PC-3 (cell line): ENCODE measurements around the gene PCBP3. TPM values are rescaled to one million over a fixed set of nuclear protein-coding genes. Genes with fewer than 3 reads are reported as not detected.

ENCODE experiments used
- ATAC-seq: fragments of 200-7000 bp; cut with Tn5 transposase; 2 replicates; pipeline ENCODE4 v1.9.1; 2020; ENCODE audit warnings: mild to moderate bottlenecking, moderate library complexity
- BruUV-seq: library from RNA; stranded (reverse); fragments of 400-500 nt; replicated peaks from 2 replicates; lab custom pipeline; 2021; lab: Mats Ljungman, UMichigan
- CTCF ChIA-PET: fragments of 300-600 bp; sonication (Branson Sonifier 250); formaldehyde crosslinking; loops from one replicate; lab custom pipeline; 2022; ENCODE audit warnings: antibody characterized with exemption; lab: Charles Lee
- POLR2A ChIA-PET: fragments of 300-600 bp; sonication (Branson Sonifier 250); formaldehyde crosslinking; loops from one replicate; lab custom pipeline; 2022; ENCODE audit warnings: antibody characterized with exemption; ENCODE audit not compliant: unreplicated experiment; lab: Charles Lee
- DNase-seq: peaks from one replicate; pipeline ENCODE4 v3.0.0-alpha.2; 2015
- H2AFZ ChIP-seq: fragments of 300-600 bp; sonication (generic); 2 replicates; pipeline ENCODE4 v1.6.0; 2016; ENCODE audit warnings: antibody characterized with exemption, low read length
- H3F3A ChIP-seq: fragments of 300-600 bp; sonication (generic); one replicate; pipeline ENCODE4 v1.6.0; 2017; ENCODE audit warnings: antibody characterized with exemption, low read length, control low read depth, mild to moderate bottlenecking; ENCODE audit not compliant: unreplicated experiment
- H3K27ac ChIP-seq: fragments of 300-600 bp; sonication (generic); 2 replicates; pipeline ENCODE4 v1.5.1; 2016; ENCODE audit warnings: mild to moderate bottlenecking, low read length
- H3K27me3 ChIP-seq: fragments of 300-600 bp; sonication (generic); 2 replicates; pipeline ENCODE4 v1.6.1; 2016; ENCODE audit warnings: low read length, mixed read lengths
- H3K36me3 ChIP-seq: fragments of 300-600 bp; sonication (generic); 2 replicates; pipeline ENCODE4 v1.6.1; 2016; ENCODE audit warnings: low read depth, mixed run types, low read length, mixed read lengths
- H3K4me1 ChIP-seq: fragments of 300-600 bp; sonication (generic); 2 replicates; pipeline ENCODE4 v1.5.1; 2016; ENCODE audit warnings: low read length; ENCODE audit not compliant: insufficient read depth
- H3K4me2 ChIP-seq: fragments of 300-600 bp; sonication (generic); 2 replicates; pipeline ENCODE4 v1.6.0; 2016; ENCODE audit warnings: low read length
- H3K4me3 ChIP-seq: fragments of 300-600 bp; sonication (generic); 2 replicates; pipeline ENCODE4 v1.5.1; 2016; ENCODE audit warnings: mild to moderate bottlenecking, low read length, mixed read lengths
- H3K79me2 ChIP-seq: fragments of 300-600 bp; sonication (generic); 2 replicates; pipeline ENCODE4 v1.6.1; 2017; ENCODE audit warnings: low read length, mixed read lengths
- H3K9ac ChIP-seq: fragments of 300-600 bp; sonication (generic); 2 replicates; pipeline ENCODE4 v1.6.0; 2016; ENCODE audit warnings: mild to moderate bottlenecking, low read length
- H3K9me2 ChIP-seq: fragments of 300-600 bp; sonication (generic); replicated peaks from 2 replicates; pipeline ENCODE4 v1.6.1; 2016; ENCODE audit warnings: mixed run types, low read length, mixed read lengths
- H3K9me3 ChIP-seq: fragments of 300-600 bp; sonication (generic); 2 replicates; pipeline ENCODE4 v1.6.1; 2016; ENCODE audit warnings: low read length, mixed read lengths
- H4K20me1 ChIP-seq: fragments of 300-600 bp; sonication (generic); 2 replicates; pipeline ENCODE4 v1.6.1; 2016; ENCODE audit warnings: low read length, mixed read lengths
- CTCF ChIP-seq: fragments of 300-600 bp; sonication (generic); conservative IDR thresholded peaks from 2 replicates; pipeline ENCODE4 v1.5.1; 2017; ENCODE audit warnings: antibody characterized with exemption, low read depth, mild to moderate bottlenecking, low read length
- EZH2 ChIP-seq: fragments of 300-600 bp; sonication (generic); IDR thresholded peaks from one replicate; pipeline ENCODE4 v1.6.1; 2017; ENCODE audit warnings: antibody characterized with exemption, mild to moderate bottlenecking, low read length; ENCODE audit not compliant: unreplicated experiment
- EZH2phosphoT487 ChIP-seq: fragments of 300-600 bp; sonication (generic); IDR thresholded peaks from 2 replicates; pipeline ENCODE4 v1.6.1; 2018; ENCODE audit warnings: mild to moderate bottlenecking, antibody characterized with exemption, low read length, borderline replicate concordance
- intact Hi-C: fragments of 100-400 bp; cut with micrococcal nuclease; formaldehyde crosslinking; loops from 2 replicates; pipeline ENCODE4 v1.9.0; 2023
- total RNA-seq: library from RNA; depleted of rRNA; stranded (reverse); fragments of >200 nt; gene quantifications from 2 replicates; pipeline ENCODE4 v1.2.3, GENCODE V29; 2014

The PCBP3 gene
- total RNA-seq, 1 experiment from 2014 or later, result 2.4 TPM

GRCh38 chr21:45873866-45874265, 230.3 kb downstream of the PCBP3 start:
- H3K27me3 ChIP-seq, result no peaks in the 10 kb centered on the region
- H2AFZ ChIP-seq, result no peak overlapping the region
- no peak overlapping the region for H3K27ac ChIP-seq
- no peaks in the 10 kb centered on the region for H3K36me3 ChIP-seq
- no peaks in the 10 kb centered on the region for H3K79me2 ChIP-seq
- no peak overlapping the region for H3K9ac ChIP-seq
- BruUV-seq, result no TSS peak
- no peaks in the 10 kb centered on the region for H3K9me2 ChIP-seq
- POLR2A ChIA-PET, result no interaction called here
- no peak overlapping the region for H3K4me2 ChIP-seq
- CTCF ChIA-PET, result no interaction called here
- H3K9me3 ChIP-seq, result no peaks in the 10 kb centered on the region
- ATAC-seq (no peak), DNase-seq (no peak)
- H4K20me1 ChIP-seq, result no peaks in the 10 kb centered on the region
- peaks cover 13% of the 10 kb centered on the region for H3K4me1 ChIP-seq
- H3K4me3 ChIP-seq, result no peak overlapping the region
- TF ChIP-seq EZH2 (no peak), EZH2phosphoT487 (no peak), CTCF (no peak)
- no peaks in the 10 kb centered on the region for H3F3A ChIP-seq
- intact Hi-C loops, result no loop called here

- DNase-seq (peak; percentile 76), ATAC-seq (peak; percentile 77)
- Histone ChIP-seq H3K4me1 (peaks cover 13% of the 10 kb centered on the region), H3K4me3 (0 out of 2 replicates have a peak overlapping the region, but pooled peaks have one; percentile 24), H3K9me2 (no peaks in the 10 kb centered on the region), H3K9me3 (no peaks in the 10 kb centered on the region), H3K79me2 (no peaks in the 10 kb centered on the region), H3K27ac (peak overlapping the region; percentile 55), H3K36me3 (no peaks in the 10 kb centered on the region), H3K27me3 (no peaks in the 10 kb centered on the region), H4K20me1 (no peaks in the 10 kb centered on the region), H3K4me2 (peak overlapping the region; percentile 65), H3F3A (no peaks in the 10 kb centered on the region), H3K9ac (peak overlapping the region; percentile 42; the same call in 1 of the 2 replicates), H2AFZ (peak overlapping the region; percentile 56; the same call in 1 of the 2 replicates)
- TF ChIP-seq EZH2, result no peak
- TF ChIP-seq CTCF, result no peak
- peak; percentile 84 for TF ChIP-seq EZH2phosphoT487
- POLR2A ChIA-PET, result interaction anchor here (0.6 kb wide), 1 partner anchor 761 kb away, joined by 19 read pairs; the partner anchor contains the start of gene PRMT2
- BruUV-seq, result TSS peak; percentile 42
- CTCF ChIA-PET, result interaction anchor here (0.6 kb wide), 1 partner anchor 851 kb away, joined by 3 read pairs; no protein-coding TSS in a partner anchor
- intact Hi-C loops, result no loop called here
These were observed 231.3 kb downstream of the PCBP3 start for GRCh38 chr21:45874716-45875415.

- H3K4me3 ChIP-seq, result no peak overlapping the region
- TF ChIP-seq CTCF (no peak), EZH2phosphoT487 (no peak), EZH2 (no peak)
- peaks cover 16% of the 10 kb centered on the region for H3K4me1 ChIP-seq
- no peaks in the 10 kb centered on the region for H3K36me3 ChIP-seq
- H3K79me2 ChIP-seq, result no peaks in the 10 kb centered on the region
- H3K27ac ChIP-seq, result peak overlapping the region; percentile 43
- peak overlapping the region; percentile 24 for H3K4me2 ChIP-seq
- no peak for DNase-seq
- H3K9me3 ChIP-seq, result no peaks in the 10 kb centered on the region
- ChIA-PET CTCF (interaction anchor here (0.6 kb wide), 1 partner anchor 852 kb away, joined by 3 read pairs; no protein-coding TSS in a partner anchor), POLR2A (no interaction called here)
- no TSS peak for BruUV-seq
- H4K20me1 ChIP-seq, result no peaks in the 10 kb centered on the region
- ATAC-seq, result no peak; the same call in 1 of the 2 replicates
- no peaks in the 10 kb centered on the region for H3F3A ChIP-seq
- H3K9me2 ChIP-seq, result no peaks in the 10 kb centered on the region
- no peaks in the 10 kb centered on the region for H3K27me3 ChIP-seq
- no peak overlapping the region for H2AFZ ChIP-seq
- H3K9ac ChIP-seq, result no peak overlapping the region; the same call in 1 of the 2 replicates
- intact Hi-C loops, result no loop called here
These were observed 231.9 kb downstream of the PCBP3 start for GRCh38 chr21:45875416-45875760.
